Panc1 (cell line): ENCODE data around the gene ANKRD23.

ENCODE experiments used
- POLR2AphosphoS5 ChIP-seq: IDR thresholded peaks from 2 replicates; pipeline ENCODE4 v1.6.1; 2012; ENCODE audit warnings: mild to moderate bottlenecking, low read depth, low read length, moderate library complexity
- SIN3A ChIP-seq: IDR thresholded peaks from 2 replicates; pipeline ENCODE4 v1.6.1; 2012; ENCODE audit warnings: low read depth, mild to moderate bottlenecking, low read length, moderate library complexity, borderline replicate concordance; ENCODE audit not compliant: insufficient read depth
- TCF7L2 ChIP-seq: IDR thresholded peaks from 2 replicates; pipeline ENCODE4 v1.6.1; 2011; ENCODE audit warnings: mild to moderate bottlenecking, low read depth, low read length, inconsistent platforms
- TF ChIP-seq, protein P1 (sequence below): fragments of 450-650 bp; IDR thresholded peaks from 2 replicates; pipeline ENCODE4 v1.5.1; 2017; ENCODE audit warnings: mild to moderate bottlenecking
- TF ChIP-seq, protein P2 (sequence below), 2 experiments: IDR thresholded peaks; 2 replicates each; pipeline ENCODE4 v1.6.1; 2011 to 2012; ENCODE audit warnings: low read depth in 2 of 2, control low read depth in 1 of 2, low read length in 1 of 2, mild to moderate bottlenecking in 1 of 2, moderate library complexity in 1 of 2; ENCODE audit not compliant: insufficient read depth in 1 of 2

DNA sequence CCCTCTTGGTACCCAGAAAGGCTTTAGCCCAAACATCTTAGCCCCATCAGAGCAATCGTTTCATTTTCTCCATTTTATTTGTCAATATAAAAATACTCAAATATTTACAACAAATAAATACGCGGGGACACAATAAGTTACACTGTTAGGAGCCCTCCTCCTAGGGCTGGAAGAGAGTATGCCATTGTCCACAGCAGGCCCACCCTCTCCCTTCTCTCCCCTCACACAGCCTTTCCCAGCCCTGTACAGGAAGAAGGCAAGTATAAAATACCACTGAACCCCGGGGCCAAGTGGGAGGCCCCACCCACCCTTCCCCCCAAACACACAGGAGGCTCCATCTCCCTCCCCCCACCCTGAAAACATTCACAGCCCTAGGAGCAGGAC lies 15.9 kb upstream of the ANKRD23 start:
- TF ChIP-seq, protein P1, sequence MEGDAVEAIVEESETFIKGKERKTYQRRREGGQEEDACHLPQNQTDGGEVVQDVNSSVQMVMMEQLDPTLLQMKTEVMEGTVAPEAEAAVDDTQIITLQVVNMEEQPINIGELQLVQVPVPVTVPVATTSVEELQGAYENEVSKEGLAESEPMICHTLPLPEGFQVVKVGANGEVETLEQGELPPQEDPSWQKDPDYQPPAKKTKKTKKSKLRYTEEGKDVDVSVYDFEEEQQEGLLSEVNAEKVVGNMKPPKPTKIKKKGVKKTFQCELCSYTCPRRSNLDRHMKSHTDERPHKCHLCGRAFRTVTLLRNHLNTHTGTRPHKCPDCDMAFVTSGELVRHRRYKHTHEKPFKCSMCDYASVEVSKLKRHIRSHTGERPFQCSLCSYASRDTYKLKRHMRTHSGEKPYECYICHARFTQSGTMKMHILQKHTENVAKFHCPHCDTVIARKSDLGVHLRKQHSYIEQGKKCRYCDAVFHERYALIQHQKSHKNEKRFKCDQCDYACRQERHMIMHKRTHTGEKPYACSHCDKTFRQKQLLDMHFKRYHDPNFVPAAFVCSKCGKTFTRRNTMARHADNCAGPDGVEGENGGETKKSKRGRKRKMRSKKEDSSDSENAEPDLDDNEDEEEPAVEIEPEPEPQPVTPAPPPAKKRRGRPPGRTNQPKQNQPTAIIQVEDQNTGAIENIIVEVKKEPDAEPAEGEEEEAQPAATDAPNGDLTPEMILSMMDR = no peak
- no peak for TF ChIP-seq TCF7L2
- no peak for TF ChIP-seq SIN3A
- TF ChIP-seq POLR2AphosphoS5 = no peak; the same call in 1 of the 2 replicates
- TF ChIP-seq, protein P2, sequence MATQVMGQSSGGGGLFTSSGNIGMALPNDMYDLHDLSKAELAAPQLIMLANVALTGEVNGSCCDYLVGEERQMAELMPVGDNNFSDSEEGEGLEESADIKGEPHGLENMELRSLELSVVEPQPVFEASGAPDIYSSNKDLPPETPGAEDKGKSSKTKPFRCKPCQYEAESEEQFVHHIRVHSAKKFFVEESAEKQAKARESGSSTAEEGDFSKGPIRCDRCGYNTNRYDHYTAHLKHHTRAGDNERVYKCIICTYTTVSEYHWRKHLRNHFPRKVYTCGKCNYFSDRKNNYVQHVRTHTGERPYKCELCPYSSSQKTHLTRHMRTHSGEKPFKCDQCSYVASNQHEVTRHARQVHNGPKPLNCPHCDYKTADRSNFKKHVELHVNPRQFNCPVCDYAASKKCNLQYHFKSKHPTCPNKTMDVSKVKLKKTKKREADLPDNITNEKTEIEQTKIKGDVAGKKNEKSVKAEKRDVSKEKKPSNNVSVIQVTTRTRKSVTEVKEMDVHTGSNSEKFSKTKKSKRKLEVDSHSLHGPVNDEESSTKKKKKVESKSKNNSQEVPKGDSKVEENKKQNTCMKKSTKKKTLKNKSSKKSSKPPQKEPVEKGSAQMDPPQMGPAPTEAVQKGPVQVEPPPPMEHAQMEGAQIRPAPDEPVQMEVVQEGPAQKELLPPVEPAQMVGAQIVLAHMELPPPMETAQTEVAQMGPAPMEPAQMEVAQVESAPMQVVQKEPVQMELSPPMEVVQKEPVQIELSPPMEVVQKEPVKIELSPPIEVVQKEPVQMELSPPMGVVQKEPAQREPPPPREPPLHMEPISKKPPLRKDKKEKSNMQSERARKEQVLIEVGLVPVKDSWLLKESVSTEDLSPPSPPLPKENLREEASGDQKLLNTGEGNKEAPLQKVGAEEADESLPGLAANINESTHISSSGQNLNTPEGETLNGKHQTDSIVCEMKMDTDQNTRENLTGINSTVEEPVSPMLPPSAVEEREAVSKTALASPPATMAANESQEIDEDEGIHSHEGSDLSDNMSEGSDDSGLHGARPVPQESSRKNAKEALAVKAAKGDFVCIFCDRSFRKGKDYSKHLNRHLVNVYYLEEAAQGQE (IDR thresholded peaks at IDR 0.05; ENCODE audit: insufficient read depth in 1 of 2, low read depth in 2 of 2, low read length in 1 of 2) = no peak
